GM18519 (cell line): ENCODE data around the gene FHOD1.

ENCODE experiments used
- ATAC-seq: cut with Tn5 transposase; IDR thresholded peaks from one replicate; pipeline ENCODE4 v1.9.1; 2021; ENCODE audit warnings: mild to moderate bottlenecking, moderate library complexity; ENCODE audit not compliant: unreplicated experiment, low FRiP score

Gene FHOD1

DNA sequence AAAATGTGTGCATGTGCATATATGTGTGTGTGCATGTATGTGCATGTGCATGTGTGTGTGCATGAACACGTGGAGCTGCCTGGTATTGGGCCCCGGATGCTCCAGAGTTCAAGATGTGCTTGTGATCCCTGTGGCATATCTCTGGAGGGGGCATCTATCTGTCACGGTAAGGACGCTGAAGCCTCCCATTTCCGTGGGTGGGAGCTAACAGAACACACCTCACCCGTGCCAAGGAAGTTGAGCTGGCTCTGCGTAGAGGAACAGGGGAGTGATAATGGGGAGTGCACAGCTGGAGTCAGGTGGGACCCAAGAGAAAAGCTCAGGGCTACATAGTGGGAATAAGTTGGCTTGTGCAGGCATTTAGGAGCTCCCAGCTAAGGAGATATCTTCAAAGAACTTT lies 35.6 kb downstream of the FHOD1 start:
- ATAC-seq, result no peak

GRCh38 chr16:67210069-67210937 lies 37.0 kb downstream of the FHOD1 start:
- no peak for ATAC-seq

DNA sequence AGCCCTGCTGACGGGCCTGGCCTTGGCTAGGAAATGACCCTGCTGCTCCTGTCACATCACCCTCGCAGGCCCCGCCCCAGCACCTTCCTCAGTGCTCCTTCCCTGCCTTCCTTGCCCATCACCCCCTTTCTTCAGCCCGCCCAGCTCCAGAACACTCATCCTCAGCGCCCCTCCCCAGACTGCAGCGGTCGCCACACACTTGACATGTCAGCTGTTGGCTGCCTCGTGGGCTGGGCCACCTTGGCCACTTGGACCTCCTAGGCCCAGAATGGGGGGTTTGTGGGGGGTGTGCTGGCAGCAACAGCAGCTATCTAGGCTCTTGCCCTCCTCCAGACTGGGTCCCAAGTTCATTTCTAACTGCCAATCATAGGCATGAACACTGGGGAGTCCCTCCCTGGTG lies 37.7 kb downstream of the FHOD1 start:
- ATAC-seq, result no peak

DNA sequence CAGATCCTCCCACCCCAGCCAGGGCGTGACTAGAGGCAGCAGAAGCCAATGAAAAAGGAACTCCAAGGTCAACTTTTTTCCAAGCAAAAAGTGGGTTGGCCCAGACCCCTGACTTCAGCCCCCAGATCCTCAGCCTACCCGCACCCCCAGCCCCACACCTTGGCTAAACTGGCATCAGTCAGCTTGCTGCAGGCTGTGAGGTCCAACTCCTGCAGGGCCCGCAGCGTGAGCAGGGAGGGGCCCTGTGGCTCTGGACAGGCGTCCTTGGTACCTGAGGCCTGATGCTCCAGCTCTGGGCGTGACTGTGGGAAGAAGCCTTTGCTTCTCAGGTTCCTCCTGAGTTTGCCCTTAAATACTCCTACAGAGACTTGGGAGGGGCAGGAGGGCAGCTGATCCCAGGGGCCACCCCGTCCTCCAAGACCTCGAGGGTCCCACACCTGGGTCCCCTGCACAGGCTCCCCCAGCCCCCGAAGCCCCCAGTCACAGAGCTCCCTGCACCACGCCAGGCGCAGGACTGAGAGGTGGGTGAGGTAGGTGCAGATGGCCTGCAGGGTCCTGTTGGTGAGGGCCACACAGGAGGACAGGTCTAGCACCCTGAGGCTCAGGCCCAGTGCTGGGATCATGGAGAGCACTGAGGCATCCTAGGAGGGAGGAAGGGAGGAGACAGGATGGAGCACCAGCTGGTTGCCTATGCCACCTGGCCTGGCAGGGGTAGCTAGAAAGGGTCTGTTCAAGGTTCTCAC lies 39.0 kb downstream of the FHOD1 start:
- no peak for ATAC-seq

- ATAC-seq, result no peak
Observed at GRCh38 chr16:67207249-67208091, 39.8 kb downstream of the FHOD1 start.

DNA sequence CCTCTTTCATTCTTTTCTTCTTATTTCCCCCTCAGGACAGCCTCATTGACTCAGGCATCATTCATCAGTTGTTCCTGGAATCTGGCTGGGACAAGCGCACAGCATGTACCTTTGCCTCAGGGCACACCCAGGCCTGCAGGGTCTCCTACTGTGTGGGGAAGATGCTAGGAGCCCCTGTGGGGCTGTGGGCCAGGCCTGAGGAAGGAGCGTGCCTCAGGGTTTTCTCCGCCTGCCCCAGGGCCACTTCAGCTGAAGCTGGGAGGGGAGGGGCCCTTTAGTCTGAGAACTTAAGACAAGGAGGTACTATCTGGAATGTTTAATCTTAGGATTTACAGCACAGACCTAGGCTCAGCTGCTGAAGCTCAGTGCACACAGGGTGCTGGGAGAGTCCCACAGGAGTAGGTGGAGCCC lies 40.4 kb downstream of the FHOD1 start:
- ATAC-seq, result no peak

DNA sequence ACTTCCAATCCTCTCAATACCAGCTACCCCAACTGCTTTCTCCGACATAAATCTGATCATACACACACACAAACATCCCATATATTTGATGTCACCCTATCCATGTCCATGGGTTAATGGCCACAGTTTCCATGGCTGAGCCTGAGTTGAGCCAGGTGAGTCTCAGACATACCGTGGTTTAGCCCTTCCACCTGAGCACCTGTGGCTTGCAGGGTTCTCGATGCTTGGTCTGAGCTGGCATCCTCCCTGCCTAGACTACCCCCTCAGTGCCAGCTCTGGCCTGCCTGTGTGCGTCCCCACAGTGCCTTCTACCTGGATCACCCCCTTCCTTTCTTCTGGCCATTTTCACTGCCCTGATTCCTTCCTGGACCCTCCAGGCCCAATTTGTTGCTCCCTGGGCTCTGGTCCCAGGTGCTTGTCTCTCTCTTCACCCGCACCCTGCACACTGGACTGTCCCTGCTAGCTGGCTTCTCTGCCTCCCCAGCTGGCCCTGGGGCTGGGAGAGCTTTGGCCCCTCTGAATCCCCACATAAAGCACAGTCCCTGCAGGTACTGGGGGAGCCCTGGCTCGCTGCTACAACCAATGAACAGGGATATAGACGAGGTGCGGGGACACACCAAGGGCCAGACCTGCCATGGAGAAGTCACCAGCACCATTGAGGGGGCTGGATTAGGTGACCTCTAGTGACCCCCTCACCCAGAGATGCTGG lies 41.0 kb downstream of the FHOD1 start:
- ATAC-seq, result no peak

GRCh38 chr16:67204076-67204475 lies 43.2 kb downstream of the FHOD1 start:
- no peak for ATAC-seq

GRCh38 chr16:67202956-67203493 lies 44.3 kb downstream of the FHOD1 start:
- ATAC-seq, result no peak

DNA sequence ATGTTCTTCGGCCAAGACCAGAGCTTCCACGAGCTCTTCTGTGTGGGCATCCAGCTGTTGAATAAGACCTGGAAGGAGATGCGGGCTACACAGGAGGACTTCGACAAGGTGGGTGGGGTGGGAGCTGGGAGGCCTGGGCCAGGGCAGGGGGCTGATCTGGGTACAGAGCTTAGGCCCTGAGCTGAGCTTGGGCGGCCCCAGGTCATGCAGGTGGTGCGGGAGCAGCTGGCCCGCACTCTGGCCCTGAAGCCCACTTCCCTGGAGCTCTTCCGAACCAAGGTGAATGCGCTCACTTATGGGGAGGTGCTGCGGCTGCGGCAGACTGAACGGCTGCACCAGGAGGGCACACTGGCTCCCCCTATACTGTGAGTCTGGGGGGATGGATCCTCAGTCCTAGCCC lies 44.9 kb downstream of the FHOD1 start:
- no peak for ATAC-seq

- ATAC-seq, result no peak
Observed at GRCh38 chr16:67201411-67202345, 45.6 kb downstream of the FHOD1 start.

DNA sequence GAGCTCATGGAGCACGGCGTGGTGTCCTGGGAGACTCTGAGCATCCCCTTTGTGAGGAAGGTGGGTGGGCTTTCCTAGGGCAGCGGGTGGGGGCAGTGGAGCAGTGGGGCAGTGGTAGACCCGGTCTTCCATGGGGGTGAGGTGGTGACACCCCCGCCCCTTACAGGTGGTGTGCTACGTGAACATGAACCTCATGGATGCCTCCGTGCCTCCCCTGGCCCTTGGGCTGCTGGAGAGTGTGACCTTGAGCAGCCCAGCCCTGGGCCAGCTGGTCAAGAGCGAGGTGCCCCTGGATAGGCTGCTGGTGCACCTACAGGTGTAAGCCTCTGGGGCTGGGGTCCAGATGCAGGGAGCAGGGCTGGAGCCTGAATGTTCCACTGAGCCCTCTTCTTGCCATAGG lies 46.8 kb downstream of the FHOD1 start:
- no peak for ATAC-seq

- no peak for ATAC-seq
Observed at GRCh38 chr16:67199808-67200198, 47.5 kb downstream of the FHOD1 start.

DNA sequence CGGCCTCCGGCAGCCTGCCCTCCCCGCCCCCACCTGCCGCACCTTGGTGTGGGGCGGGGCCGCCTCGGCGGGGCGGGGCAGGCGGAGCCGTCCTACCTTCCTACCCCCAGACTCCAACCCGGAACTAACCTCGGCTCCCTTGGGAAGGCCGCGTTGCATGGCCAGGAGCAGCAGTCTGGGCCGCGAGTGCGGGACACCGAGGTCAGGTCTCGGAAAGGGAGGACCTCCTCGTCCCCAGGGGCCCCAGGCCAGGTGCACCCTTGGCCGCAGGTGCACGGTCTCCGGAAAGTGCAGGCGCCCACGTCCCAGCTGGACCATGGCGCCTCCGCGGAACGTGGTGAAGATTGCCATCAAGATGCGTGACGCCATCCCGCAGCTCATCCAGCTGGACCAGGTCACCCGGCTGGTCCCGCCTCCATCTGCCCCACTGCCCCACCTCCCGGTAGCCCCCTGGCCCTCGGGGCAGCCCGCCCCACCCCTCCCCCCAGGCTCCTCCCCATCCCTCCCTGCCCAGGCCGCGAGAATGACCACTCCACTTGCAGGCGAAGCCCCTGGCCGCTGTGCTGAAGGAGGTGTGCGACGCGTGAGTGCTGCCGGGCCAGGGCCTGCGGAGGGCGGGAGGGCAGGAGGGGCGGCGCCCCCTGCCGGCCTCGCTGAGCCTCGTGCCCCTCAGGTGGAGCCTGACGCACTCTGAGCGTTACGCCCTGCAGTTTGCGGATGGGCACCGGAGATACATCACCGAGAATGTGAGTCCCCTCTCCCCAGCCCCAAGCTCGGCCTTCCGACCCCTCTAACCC lies 48.1 kb downstream of the FHOD1 start, which contains the start of gene ELMO3:
Gene ELMO3, plus strand, starts transcription at position 121 of the 797 bp plus-strand sequence. Its CDS starts 196 bp downstream, at position 317.
- ATAC-seq, result no peak

- no peak for ATAC-seq
Observed at GRCh38 chr16:67198238-67198734, 49.0 kb downstream of the FHOD1 start.

DNA sequence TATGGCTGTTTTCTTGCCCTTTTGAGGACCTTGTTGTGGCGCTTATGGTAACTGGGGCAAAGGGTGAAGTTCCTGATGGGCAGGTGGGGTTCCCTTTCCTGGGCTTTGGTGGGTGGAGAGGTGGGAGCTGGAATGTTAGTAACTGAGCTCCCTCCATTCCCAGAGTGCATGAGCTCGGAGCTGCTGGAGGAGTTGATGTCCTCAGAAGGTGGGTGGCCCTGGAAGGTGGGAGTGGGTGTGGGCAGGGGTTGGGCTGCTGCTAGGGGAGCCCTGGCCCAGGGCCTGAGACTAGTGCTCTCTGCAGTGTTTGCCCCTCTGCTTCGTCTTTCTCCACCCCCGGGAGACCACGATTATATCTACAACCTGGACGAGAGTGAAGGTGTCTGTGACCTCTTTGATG lies 49.6 kb downstream of the FHOD1 start:
- no peak for ATAC-seq

DNA sequence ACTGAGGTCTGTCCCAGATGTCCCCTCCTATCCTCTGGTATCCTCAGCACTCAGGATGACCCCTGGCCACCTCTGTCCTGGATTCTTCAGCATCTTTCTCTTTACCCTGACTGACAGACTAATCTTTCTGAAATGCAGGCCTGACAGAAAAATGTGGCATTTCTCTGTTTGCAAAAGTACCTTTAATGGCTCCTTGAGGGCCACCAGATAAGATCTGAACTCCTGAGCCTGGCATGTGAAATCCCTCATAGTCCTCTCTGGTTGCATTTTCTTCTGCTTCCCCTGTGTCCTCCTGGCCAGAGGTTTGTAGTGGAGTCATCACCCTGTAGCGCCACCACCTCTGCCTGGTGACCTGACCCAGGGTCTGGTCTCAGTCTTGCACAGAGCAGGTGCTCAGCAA lies 50.4 kb downstream of the FHOD1 start:
- ATAC-seq, result no peak

DNA sequence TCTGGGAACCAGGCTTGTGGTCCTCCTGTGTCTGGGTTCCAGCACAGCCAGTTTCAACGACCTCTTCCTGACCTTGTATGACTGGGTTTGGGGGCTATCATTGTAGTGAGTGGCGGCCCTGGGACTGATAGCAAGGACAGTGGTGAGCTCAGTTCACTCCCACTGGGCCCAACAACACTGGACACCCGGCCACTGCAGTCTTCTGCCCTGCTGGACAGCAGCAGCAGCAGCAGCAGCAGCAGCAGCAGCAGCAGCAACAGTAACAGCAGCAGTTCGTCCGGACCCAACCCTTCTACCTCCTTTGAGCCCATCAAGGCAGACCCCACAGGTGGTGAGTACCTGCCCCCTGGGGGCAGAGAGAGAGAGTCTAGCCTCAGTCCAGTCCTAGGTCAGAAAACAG lies 51.6 kb downstream of the FHOD1 start:
- no peak for ATAC-seq
